Neural progenitor cell (in vitro differentiated cells): ENCODE measurements around the gene RNF31.

Source experiments
- EZH2 ChIP-seq: fragments of 200-600 bp; sonication (generic); IDR thresholded peaks from 2 replicates; pipeline ENCODE4 v1.6.1; 2017; ENCODE audit warnings: antibody characterized with exemption, mild to moderate bottlenecking, moderate library complexity
- TF ChIP-seq, protein P1 (sequence below): fragments of 200-600 bp; sonication (generic); IDR thresholded peaks from 2 replicates; pipeline ENCODE4 v1.5.1; 2017; ENCODE audit warnings: antibody characterized with exemption, mild to moderate bottlenecking

GRCh38 chr14:24110523-24110922, 36.8 kb upstream of the RNF31 start:
- TF ChIP-seq EZH2, result no peak
- TF ChIP-seq, protein P1, sequence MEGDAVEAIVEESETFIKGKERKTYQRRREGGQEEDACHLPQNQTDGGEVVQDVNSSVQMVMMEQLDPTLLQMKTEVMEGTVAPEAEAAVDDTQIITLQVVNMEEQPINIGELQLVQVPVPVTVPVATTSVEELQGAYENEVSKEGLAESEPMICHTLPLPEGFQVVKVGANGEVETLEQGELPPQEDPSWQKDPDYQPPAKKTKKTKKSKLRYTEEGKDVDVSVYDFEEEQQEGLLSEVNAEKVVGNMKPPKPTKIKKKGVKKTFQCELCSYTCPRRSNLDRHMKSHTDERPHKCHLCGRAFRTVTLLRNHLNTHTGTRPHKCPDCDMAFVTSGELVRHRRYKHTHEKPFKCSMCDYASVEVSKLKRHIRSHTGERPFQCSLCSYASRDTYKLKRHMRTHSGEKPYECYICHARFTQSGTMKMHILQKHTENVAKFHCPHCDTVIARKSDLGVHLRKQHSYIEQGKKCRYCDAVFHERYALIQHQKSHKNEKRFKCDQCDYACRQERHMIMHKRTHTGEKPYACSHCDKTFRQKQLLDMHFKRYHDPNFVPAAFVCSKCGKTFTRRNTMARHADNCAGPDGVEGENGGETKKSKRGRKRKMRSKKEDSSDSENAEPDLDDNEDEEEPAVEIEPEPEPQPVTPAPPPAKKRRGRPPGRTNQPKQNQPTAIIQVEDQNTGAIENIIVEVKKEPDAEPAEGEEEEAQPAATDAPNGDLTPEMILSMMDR, result no peak
